Measurements from ENCODE around the gene FNTB. TPM values are rescaled to one million over a fixed set of nuclear protein-coding genes. Genes with fewer than 3 reads are reported as not detected.
"Not testable (repeated sequence)": the region's sequence is repeated elsewhere in the genome, so short reads cannot be mapped to it uniquely, and the experiment has no call there.

FNTB gene
- total RNA-seq, 2 donors from 2014 or later = 14.4 to 17.1 TPM

DNA sequence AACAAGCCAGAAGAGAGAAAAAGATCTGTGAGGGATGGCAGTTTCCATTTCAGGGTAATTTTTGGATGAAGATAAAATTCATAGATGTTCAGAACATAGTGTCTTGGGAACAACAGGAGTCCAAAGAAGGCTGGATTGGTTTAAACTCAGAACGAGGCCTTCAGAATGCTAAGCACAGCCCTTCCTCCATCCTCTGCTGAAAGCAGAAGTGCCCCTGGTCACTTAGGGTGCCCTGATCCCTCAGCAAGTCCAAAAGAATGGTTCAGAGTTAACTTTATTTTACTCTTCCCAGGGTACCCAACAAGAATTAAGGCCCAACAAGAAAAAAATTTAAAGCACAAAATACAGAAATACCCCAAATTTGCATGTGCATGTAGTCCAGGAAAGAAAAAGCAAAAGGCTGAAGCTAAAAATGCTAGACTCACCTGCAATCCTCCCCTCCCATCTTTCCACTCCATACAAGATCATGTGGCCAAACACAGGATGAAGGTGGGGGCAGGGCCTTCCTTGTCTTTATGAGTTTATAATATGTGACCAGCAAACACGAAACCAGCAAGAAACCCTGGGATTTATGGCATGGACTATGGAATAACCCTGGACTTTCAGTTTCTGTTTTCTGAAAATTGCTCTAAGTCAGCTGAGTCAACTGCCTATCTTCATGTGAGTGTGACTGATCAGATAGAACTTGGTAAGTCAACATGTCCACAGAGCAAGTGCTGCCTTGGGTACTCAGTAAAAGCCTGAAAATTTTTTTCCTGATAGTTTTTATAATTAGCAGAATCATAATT lies 94.5 kb downstream of the FNTB start:
- Mint-ChIP-seq H3K36me3 (ENCODE audit: insufficient read depth in 2 of 2) (peaks cover 22 to 57% of the 10 kb centered on the region in 2 donors), H3K27ac (peak overlapping the region; percentile 90), H3K27me3 (ENCODE audit: low read depth) (no peaks in the 10 kb centered on the region), H3K4me3 (no peak overlapping the region), H3K9me3 (peaks cover 0 to 3% of the 10 kb centered on the region in 2 donors), H3K4me1 (ENCODE audit: low read depth) (peaks cover 51% of the 10 kb centered on the region)
- no peak for DNase-seq
- no peak for ATAC-seq (replicated peaks in 1 of 2)

DNA sequence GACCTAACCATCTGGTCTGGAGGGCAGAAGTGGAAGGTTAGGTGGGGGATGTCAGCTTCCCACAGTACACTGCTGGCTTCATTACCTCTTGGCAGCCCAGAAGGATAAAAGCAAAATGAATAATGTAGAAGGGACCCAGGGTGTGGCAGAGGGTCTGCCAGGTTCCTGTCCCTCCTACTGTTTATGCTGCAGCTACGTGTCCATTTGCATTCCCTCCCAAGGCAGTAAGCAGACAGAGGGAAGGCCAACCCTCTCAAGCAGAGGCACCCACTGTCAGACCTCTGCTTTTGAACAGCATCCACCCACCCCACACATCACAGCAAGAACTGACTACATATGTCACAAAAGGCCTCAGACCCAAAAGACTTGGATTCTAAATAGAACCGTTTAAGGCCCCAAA lies 96.2 kb downstream of the FNTB start:
- no peak for ATAC-seq (replicated peaks in 1 of 2)
- Mint-ChIP-seq H3K4me1 (ENCODE audit: low read depth) (peaks cover 51% of the 10 kb centered on the region), H3K27me3 (ENCODE audit: low read depth) (no peaks in the 10 kb centered on the region), H3K36me3 (ENCODE audit: insufficient read depth in 2 of 2) (peaks cover 32 to 69% of the 10 kb centered on the region in 2 donors), H3K9me3 (peaks cover 0 to 8% of the 10 kb centered on the region in 2 donors), H3K27ac (no peak overlapping the region), H3K4me3 (no peak overlapping the region)
- no peak for DNase-seq

- DNase-seq (no peak), ATAC-seq (replicated peaks in 1 of 2) (no peak)
- Mint-ChIP-seq H3K4me1 (ENCODE audit: low read depth) (peaks cover 44% of the 10 kb centered on the region), H3K9me3 (peaks cover 0 to 8% of the 10 kb centered on the region in 2 donors), H3K4me3 (no peak overlapping the region), H3K27ac (peak overlapping the region; percentile 75), H3K27me3 (ENCODE audit: low read depth) (no peaks in the 10 kb centered on the region), H3K36me3 (ENCODE audit: insufficient read depth in 2 of 2) (peaks cover 40 to 77% of the 10 kb centered on the region in 2 donors)
These were observed 98.1 kb downstream of the FNTB start for GRCh38 chr14:65084554-65085505.

- Mint-ChIP-seq H3K27ac (peak overlapping the region; percentile 59), H3K36me3 (ENCODE audit: insufficient read depth in 2 of 2) (peaks cover 38 to 71% of the 10 kb centered on the region in 2 donors), H3K4me1 (ENCODE audit: low read depth) (peaks cover 35% of the 10 kb centered on the region)
- ATAC-seq (replicated peaks in 1 of 2); H3K9me3 Mint-ChIP-seq; H3K27me3 Mint-ChIP-seq (ENCODE audit: low read depth); DNase-seq; H3K4me3 Mint-ChIP-seq: not testable (repeated sequence)
These were observed 100.0 kb downstream of the FNTB start for GRCh38 chr14:65086686-65087085.

GRCh38 chr14:65087835-65088234 lies 101.1 kb downstream of the FNTB start:
- H3K27ac Mint-ChIP-seq; DNase-seq; H3K4me3 Mint-ChIP-seq; H3K27me3 Mint-ChIP-seq (ENCODE audit: low read depth); H3K9me3 Mint-ChIP-seq; ATAC-seq (replicated peaks in 1 of 2): not testable (repeated sequence)
- peaks cover 31% of the 10 kb centered on the region for H3K4me1 Mint-ChIP-seq (ENCODE audit: low read depth)
- peaks cover 36 to 66% of the 10 kb centered on the region in 2 donors for H3K36me3 Mint-ChIP-seq (ENCODE audit: insufficient read depth in 2 of 2)

GRCh38 chr14:65092349-65092748 lies 105.7 kb downstream of the FNTB start:
- Mint-ChIP-seq H3K4me3 (no peak overlapping the region), H3K36me3 (ENCODE audit: insufficient read depth in 2 of 2) (peaks cover 23 to 56% of the 10 kb centered on the region in 2 donors), H3K27ac (no peak overlapping the region), H3K4me1 (ENCODE audit: low read depth) (peaks cover 44% of the 10 kb centered on the region), H3K27me3 (ENCODE audit: low read depth) (no peaks in the 10 kb centered on the region), H3K9me3 (peaks cover 0 to 2% of the 10 kb centered on the region in 2 donors)
- DNase-seq (no peak), ATAC-seq (replicated peaks in 1 of 2) (no peak)

DNA sequence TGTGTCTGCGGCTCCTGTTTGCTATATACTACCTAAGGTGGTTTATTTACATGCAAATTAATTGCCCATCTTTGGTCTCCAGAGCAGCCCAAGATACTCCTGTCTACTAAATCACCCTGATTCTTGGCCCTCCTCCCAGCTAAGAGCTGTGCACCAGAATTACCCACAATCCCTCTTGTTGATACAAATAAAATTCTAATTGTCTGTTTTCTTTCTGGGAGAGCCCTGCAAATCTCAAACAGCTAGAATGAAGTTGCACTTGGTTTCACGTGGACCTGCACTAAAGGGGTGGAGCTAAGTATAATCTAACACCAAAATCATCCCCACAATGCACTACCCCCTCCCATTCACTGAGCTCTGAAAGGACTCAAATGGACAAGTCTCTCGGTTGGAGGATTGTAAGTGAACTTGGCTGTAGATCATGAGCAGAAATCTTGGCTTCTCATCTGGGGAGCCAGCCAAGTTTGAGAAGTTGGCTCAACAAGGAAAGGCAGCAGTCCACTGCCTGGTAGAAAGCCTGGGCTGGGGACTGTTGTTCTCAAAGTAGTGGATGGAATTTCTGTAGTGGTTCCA lies 109.0 kb downstream of the FNTB start:
- Mint-ChIP-seq H3K27me3 (ENCODE audit: low read depth) (no peaks in the 10 kb centered on the region), H3K36me3 (ENCODE audit: insufficient read depth in 2 of 2) (peaks cover 10 to 48% of the 10 kb centered on the region in 2 donors), H3K9me3 (no peaks in the 10 kb centered on the region), H3K27ac (peak overlapping the region; percentile 76), H3K4me1 (ENCODE audit: low read depth) (peaks cover 73% of the 10 kb centered on the region), H3K4me3 (peak overlapping the region; percentile 14 to 50)
- ATAC-seq (replicated peaks in 1 of 2) (no peak), DNase-seq (no peak)

GRCh38 chr14:65096323-65097089 lies 109.8 kb downstream of the FNTB start:
- Mint-ChIP-seq H3K27ac (peak overlapping the region; percentile 76), H3K9me3 (no peaks in the 10 kb centered on the region), H3K36me3 (ENCODE audit: insufficient read depth in 2 of 2) (peaks cover 13 to 46% of the 10 kb centered on the region in 2 donors), H3K4me3 (peak overlapping the region; percentile 50 to 60), H3K27me3 (ENCODE audit: low read depth) (no peaks in the 10 kb centered on the region), H3K4me1 (ENCODE audit: low read depth) (peaks cover 69% of the 10 kb centered on the region)
- ATAC-seq (replicated peaks in 1 of 2) = peak; percentile 39 to 59
- DNase-seq = peak in 1 of 2 donors; percentile 14

DNA sequence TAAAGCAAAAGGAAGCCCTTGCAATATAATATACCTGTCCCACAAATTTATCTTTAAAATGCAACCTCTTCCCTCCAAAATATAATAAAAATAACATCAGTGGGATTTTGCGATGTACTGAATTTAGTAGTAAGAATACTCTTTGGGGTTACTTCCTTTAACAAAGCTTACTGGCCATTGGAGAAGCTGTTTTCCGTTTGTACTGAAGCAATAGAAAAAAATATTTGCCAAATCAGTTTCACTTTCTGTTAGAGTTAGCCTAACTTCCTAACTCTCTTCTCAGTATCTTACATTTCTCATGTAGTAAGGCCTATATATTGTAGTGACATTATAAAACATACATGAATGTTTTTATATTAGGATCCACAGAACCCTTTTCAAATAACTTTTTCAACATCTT lies 111.9 kb downstream of the FNTB start:
- no peak for DNase-seq
- peaks cover 12 to 38% of the 10 kb centered on the region in 2 donors for H3K36me3 Mint-ChIP-seq (ENCODE audit: insufficient read depth in 2 of 2)
- H3K27me3 Mint-ChIP-seq (ENCODE audit: low read depth) = no peaks in the 10 kb centered on the region
- H3K9me3 Mint-ChIP-seq = no peaks in the 10 kb centered on the region
- peaks cover 69% of the 10 kb centered on the region for H3K4me1 Mint-ChIP-seq (ENCODE audit: low read depth)
- H3K4me3 Mint-ChIP-seq = peak overlapping the region; percentile 78 to 96
- H3K27ac Mint-ChIP-seq = peak overlapping the region; percentile 98
- no peak for ATAC-seq (replicated peaks in 1 of 2)

DNA sequence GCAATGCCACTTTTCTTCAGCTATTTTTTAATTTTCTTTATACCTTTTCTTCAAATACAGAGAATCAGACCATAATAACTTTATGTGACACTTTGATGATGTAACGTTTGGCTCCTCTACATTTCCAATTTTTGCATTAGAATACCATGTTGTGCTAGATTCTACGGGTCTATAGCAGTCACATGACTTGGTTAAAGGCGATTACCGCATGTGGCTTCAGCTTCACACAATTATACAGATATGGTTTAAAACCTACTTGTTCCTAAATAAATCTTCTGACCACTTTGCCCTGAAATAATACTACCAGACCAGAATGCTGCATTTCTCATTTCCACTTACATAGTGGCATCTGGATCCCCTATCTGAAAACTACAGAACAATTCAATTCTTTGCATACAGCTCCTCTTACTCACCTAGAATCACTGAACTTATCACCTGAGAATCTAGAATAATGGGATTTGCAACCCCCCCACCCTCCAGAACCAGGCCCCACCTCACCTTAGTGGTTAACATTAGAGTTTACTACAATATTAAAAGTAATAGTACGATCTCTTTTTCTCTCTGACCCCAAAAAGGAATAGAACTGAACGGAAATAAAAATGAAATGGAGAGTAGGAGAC lies 114.3 kb downstream of the FNTB start:
- Mint-ChIP-seq H3K9me3 (no peaks in the 10 kb centered on the region), H3K36me3 (ENCODE audit: insufficient read depth in 2 of 2) (peaks cover 7 to 24% of the 10 kb centered on the region in 2 donors), H3K27me3 (ENCODE audit: low read depth) (peaks cover 12% of the 10 kb centered on the region), H3K4me1 (ENCODE audit: low read depth) (peaks cover 57% of the 10 kb centered on the region), H3K4me3 (peak overlapping the region; percentile 89 to 99), H3K27ac (peak overlapping the region; percentile 99)
- no peak for DNase-seq
- no peak for ATAC-seq (replicated peaks in 1 of 2)

- Mint-ChIP-seq H3K27ac (peak overlapping the region; percentile 99), H3K4me3 (peak overlapping the region; percentile 89 to 99), H3K36me3 (ENCODE audit: insufficient read depth in 2 of 2) (peaks cover 7 to 23% of the 10 kb centered on the region in 2 donors), H3K4me1 (ENCODE audit: low read depth) (peaks cover 49% of the 10 kb centered on the region), H3K27me3 (ENCODE audit: low read depth) (peaks cover 12% of the 10 kb centered on the region), H3K9me3 (no peaks in the 10 kb centered on the region)
- ATAC-seq (replicated peaks in 1 of 2) (peak in 1 of 2 donors; percentile 4), DNase-seq (peak; percentile 38 to 43)
These were observed 115.1 kb downstream of the FNTB start for GRCh38 chr14:65101631-65102440.
